Endodermal cell (in vitro differentiated cells): Measurements from ENCODE around the gene SSBP4. TPM values are rescaled to one million over a fixed set of nuclear protein-coding genes. Genes with fewer than 3 reads are reported as not detected.

Experiments used
- DNase-seq: peaks from one replicate; pipeline ENCODE4 v3.0.0-alpha.2; 2017
- H3K27ac ChIP-seq: 2 replicates; pipeline ENCODE4 v1.5.1; 2013; ENCODE audit warnings: mild to moderate bottlenecking, low read depth, low read length, moderate library complexity
- H3K27me3 ChIP-seq: 2 replicates; pipeline ENCODE4 v1.6.1; 2013; ENCODE audit warnings: mild to moderate bottlenecking, low read length, moderate library complexity; ENCODE audit not compliant: insufficient read depth, control insufficient read depth, poor library complexity, severe bottlenecking
- H3K36me3 ChIP-seq: 2 replicates; pipeline ENCODE4 v1.7.0; 2013; ENCODE audit warnings: mild to moderate bottlenecking, low read length, moderate library complexity; ENCODE audit not compliant: control insufficient read depth, insufficient read depth
- H3K4me1 ChIP-seq: one replicate; pipeline ENCODE4 v1.7.0; 2013; ENCODE audit warnings: low read length; ENCODE audit not compliant: control insufficient read depth, insufficient read depth
- H3K4me3 ChIP-seq: 2 replicates; pipeline ENCODE4 v1.5.1; 2013; ENCODE audit warnings: mild to moderate bottlenecking, low read length, moderate library complexity
- H3K9ac ChIP-seq: 2 replicates; pipeline ENCODE4 v1.6.1; 2013; ENCODE audit warnings: mild to moderate bottlenecking, low read length, moderate library complexity; ENCODE audit not compliant: poor library complexity, severe bottlenecking; ENCODE audit errors: extremely low read depth
- H3K9me3 ChIP-seq: 2 replicates; pipeline ENCODE4 v1.6.1; 2013; ENCODE audit warnings: mild to moderate bottlenecking, low read length, moderate library complexity; ENCODE audit not compliant: control insufficient read depth
- H3K27ac Mint-ChIP-seq: 2 replicates; pipeline ENCODE4 v1.8.0; 2020; ENCODE audit warnings: mixed read lengths
- H3K27me3 Mint-ChIP-seq: 2 replicates; pipeline ENCODE4 v1.8.0; 2021; ENCODE audit warnings: mild to moderate bottlenecking, mixed read lengths; ENCODE audit not compliant: insufficient read depth
- H3K36me3 Mint-ChIP-seq: 2 replicates; pipeline ENCODE4 v1.8.0; 2020; ENCODE audit warnings: low read depth, mixed read lengths
- H3K4me1 Mint-ChIP-seq: 2 replicates; pipeline ENCODE4 v1.8.0; 2020; ENCODE audit warnings: mixed read lengths
- H3K4me3 Mint-ChIP-seq: 2 replicates; pipeline ENCODE4 v1.8.0; 2020; ENCODE audit warnings: mild to moderate bottlenecking, moderate library complexity, mixed read lengths
- H3K9me3 Mint-ChIP-seq: 2 replicates; pipeline ENCODE4 v1.8.0; 2020; ENCODE audit warnings: mild to moderate bottlenecking, mixed read lengths
- CTCF ChIP-seq: fragments of 200-600 bp; sonication (generic); conservative IDR thresholded peaks from 2 replicates; pipeline ENCODE4 v1.5.0; 2021; ENCODE audit warnings: antibody characterized with exemption, mild to moderate bottlenecking
- WGBS, 2 experiments: methylation state at CpG; one replicate each; pipeline versions ENCODE4 v1.1.5 to v1.1.7; 2013; ENCODE audit warnings: missing lambda C conversion rate in 2 of 2, mixed read lengths in 1 of 2; ENCODE audit not compliant: insufficient coverage in 1 of 2, insufficient read length in 1 of 2; 5-methylcytosine and 5-hydroxymethylcytosine counted together
- total RNA-seq, 2 donors: library from RNA; stranded (reverse); fragmentation: NEBNext Ultra II Directional in 1 of 2; extraction: Animal tissue kit (Norgen Biotek cat#: 25700) in 1 of 2; gene quantifications; 2 replicates in 1 of 2; 3 replicates in 1 of 2; pipeline ENCODE4 v1.2.1, GENCODE V29; 2021

SSBP4 gene
- total RNA-seq, 2 donors from 2014 or later, result 35.9 to 43.5 TPM

- Mint-ChIP-seq H3K4me3 (no peak overlapping the region), H3K4me1 (no peaks in the 10 kb centered on the region), H3K9me3 (no peaks in the 10 kb centered on the region), H3K27ac (no peak overlapping the region), H3K27me3 (peaks cover 42% of the 10 kb centered on the region), H3K36me3 (no peaks in the 10 kb centered on the region)
- Histone ChIP-seq H3K27me3 (peaks cover 22% of the 10 kb centered on the region), H3K9me3 (no peaks in the 10 kb centered on the region), H3K36me3 (no peaks in the 10 kb centered on the region), H3K27ac (no peak overlapping the region), H3K4me3 (no peak overlapping the region), H3K9ac (no peak overlapping the region), H3K4me1 (no peaks in the 10 kb centered on the region)
- DNase-seq, result no peak
- no peak for TF ChIP-seq CTCF
These were observed 29.5 kb upstream of the SSBP4 start for GRCh38 chr19:18389726-18390064.

GRCh38 chr19:18390065-18390907 lies 28.9 kb upstream of the SSBP4 start:
- no peak overlapping the region for H3K27ac Mint-ChIP-seq
- no peaks in the 10 kb centered on the region for H3K4me1 ChIP-seq
- no peaks in the 10 kb centered on the region for H3K9me3 ChIP-seq
- no peak for DNase-seq
- no peaks in the 10 kb centered on the region for H3K4me1 Mint-ChIP-seq
- H3K27me3 ChIP-seq, result peaks cover 22% of the 10 kb centered on the region
- no peak overlapping the region for H3K27ac ChIP-seq
- no peaks in the 10 kb centered on the region for H3K36me3 Mint-ChIP-seq
- no peak overlapping the region for H3K9ac ChIP-seq
- H3K4me3 Mint-ChIP-seq, result no peak overlapping the region
- H3K36me3 ChIP-seq, result no peaks in the 10 kb centered on the region
- H3K27me3 Mint-ChIP-seq, result peaks cover 42% of the 10 kb centered on the region
- no peaks in the 10 kb centered on the region for H3K9me3 Mint-ChIP-seq
- 86 to 90% methylated on average over 5 to 6 of the region's 6 CpGs for WGBS, 2 experiments
- TF ChIP-seq CTCF, result no peak
- no peak overlapping the region for H3K4me3 ChIP-seq

- peaks cover 40% of the 10 kb centered on the region for H3K27me3 Mint-ChIP-seq
- H3K36me3 ChIP-seq, result no peaks in the 10 kb centered on the region
- no peaks in the 10 kb centered on the region for H3K36me3 Mint-ChIP-seq
- no peak overlapping the region for H3K27ac ChIP-seq
- no peak for DNase-seq
- 90 to 97% methylated on average over 5 to 9 of the region's 9 CpGs for WGBS, 2 experiments
- H3K4me3 ChIP-seq, result no peak overlapping the region
- H3K27me3 ChIP-seq, result peaks cover 22% of the 10 kb centered on the region
- H3K4me3 Mint-ChIP-seq, result no peak overlapping the region
- TF ChIP-seq CTCF, result no peak
- no peaks in the 10 kb centered on the region for H3K9me3 ChIP-seq
- no peak overlapping the region for H3K27ac Mint-ChIP-seq
- H3K9ac ChIP-seq, result no peak overlapping the region
- H3K4me1 Mint-ChIP-seq, result no peaks in the 10 kb centered on the region
- no peaks in the 10 kb centered on the region for H3K9me3 Mint-ChIP-seq
- H3K4me1 ChIP-seq, result no peaks in the 10 kb centered on the region
These were observed 27.6 kb upstream of the SSBP4 start for GRCh38 chr19:18391509-18392075.
